GM21723 (cell line): ENCODE measurements around the gene MARVELD2.
"Not testable (repeated sequence)": the region's sequence is repeated elsewhere in the genome, so short reads cannot be mapped to it uniquely, and the experiment has no call there.

Experiments
- ATAC-seq: cut with Tn5 transposase; IDR thresholded peaks from one replicate; pipeline ENCODE4 v1.9.1; 2021; ENCODE audit warnings: mild to moderate bottlenecking, moderate library complexity; ENCODE audit not compliant: unreplicated experiment

The MARVELD2 gene

DNA sequence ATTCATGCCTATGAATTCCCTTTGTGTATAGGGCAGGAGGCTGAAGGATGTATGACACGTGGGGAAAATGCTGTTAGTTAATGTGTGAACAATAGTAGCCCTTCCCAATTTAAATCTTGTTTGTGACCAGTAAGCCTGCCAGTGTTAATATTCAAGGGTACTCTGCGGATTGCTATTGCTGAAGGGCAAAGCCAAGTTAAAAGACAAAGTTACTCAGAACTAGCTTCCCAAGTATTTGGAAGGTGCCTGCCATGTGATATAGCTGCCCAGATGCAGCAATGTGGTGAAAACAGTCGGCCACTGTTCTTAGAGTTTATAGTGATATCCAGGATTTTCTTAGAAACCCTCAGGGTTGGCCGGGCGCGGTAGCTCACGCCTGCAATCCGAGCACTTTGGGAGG lies 34.6 kb downstream of the MARVELD2 start:
- ATAC-seq = no peak

DNA sequence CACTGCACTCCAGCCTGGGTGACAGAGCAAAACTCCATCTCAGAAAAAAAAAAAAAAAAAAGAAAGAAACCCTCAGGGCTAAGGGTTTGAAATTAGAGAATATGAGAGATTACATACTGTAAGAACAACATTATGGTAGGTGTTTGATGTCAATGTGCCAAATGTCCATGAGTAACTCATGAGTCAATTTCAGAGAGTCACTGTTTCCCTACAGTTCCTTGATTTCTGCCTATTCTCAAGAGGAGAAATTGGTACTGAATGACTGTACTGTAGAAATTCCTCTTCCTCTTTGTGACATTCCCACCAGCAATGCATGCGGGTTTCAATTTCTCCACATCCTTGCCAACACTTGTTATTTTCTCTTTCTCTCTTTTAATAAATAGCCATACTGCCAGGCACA lies 35.2 kb downstream of the MARVELD2 start:
- ATAC-seq = no peak

DNA sequence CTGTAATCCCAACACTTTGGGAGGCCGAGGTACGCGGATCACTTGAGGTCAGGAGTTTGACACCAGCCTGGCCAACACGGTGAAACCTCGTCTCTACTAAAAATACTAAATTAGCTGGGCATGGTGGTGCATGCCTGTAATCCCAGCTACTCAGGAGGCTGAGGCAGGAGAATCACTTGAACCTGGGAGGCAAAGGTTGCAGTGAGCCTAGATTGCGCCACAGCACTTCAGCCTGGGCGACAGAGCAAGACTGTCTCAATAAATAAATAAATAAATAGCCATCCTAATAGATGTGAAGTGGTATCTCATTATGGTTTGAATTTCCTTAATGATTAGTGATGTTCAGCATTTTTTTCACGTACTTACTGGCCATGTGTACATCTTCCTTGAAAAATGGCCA lies 35.6 kb downstream of the MARVELD2 start:
- ATAC-seq = not testable (repeated sequence)

DNA sequence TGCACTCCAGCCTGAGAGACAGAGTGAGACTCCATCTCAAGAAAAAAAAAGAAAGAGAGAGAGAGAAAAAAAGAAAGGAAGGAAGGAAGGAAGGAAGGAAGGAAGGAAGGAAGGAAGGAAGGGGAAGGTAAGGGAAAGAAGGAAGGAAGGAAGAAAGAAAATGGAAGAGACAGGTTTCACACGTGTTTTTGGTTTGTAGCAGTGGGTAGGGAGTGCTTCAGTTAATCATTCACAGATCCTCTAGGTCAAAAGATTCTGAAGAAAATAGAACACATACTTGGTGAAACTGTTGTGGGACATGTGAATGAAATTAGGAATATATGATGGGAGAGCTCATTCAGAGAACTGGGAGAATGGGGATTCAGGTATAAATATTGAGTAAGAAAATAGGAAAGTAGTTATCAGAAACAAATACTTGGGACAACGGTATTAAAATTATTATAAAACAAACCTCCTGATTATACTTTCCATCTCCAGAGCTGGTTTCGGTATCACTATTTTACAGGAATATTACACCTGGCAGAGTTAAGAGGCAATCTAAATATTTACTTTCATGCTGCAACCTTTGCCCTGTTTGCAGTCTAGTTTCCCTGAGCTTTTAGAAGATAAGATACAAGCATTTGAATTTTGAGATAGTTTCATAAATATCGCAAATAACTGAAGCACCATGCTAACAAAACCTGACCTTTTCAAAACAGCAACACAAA lies 37.2 kb downstream of the MARVELD2 start:
- no peak for ATAC-seq

DNA sequence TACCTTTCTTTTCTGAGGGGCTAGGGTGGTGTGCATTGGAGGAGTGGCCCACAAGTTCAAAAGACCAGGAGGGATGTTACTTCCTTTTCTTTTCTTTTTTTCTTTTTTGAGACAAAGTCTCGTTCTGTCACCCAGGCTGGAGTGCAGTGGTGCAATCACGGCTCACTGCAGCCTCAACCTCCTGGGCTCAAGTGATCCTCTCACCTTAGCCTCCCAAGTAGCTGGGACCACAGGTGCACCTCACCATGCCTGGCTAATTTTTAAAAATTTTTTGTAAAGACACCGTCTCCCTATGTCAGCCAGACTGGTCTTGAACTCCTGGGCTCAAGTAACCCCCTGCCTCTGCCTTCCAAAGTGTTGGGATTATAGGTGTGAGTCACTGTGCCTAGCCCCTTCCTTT lies 38.6 kb downstream of the MARVELD2 start:
- not testable (repeated sequence) for ATAC-seq

DNA sequence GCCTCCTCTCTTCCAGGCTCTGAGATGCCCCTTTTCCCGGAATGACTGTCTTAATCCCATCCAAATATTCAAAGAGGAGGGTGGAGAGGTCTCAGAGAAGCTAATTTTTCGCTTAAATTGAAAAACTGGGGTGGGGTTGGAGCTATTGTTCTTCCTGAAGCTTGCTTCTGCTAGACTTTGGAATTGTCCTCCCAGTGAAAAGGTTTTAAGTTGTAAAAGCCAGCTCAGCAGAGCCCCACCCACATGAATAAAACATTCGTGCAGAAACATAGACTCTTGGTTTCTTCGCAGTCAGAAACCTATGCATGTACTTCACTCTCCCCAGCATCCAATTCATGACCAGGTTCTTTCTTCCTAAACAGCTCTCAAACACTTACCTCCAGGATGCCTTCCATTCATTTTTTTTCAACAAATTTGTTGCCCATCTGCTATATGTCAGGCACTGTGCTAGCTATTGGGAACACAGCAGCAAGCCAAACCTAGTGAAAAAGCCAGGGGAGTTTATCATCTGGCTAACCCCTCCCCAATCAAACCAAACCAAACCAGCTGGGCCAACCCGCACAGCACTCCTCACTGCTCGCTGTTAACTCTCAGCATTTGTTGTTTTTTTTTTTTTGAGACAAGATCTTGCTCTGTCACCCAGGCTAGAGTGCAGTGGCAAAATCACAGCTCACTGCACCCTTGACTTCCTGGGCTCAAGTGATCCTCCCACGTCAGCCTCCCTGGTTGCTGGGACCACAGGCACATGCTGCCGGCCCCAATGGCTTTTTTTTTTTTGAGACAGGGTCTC lies 39.7 kb downstream of the MARVELD2 start:
- ATAC-seq = no peak

DNA sequence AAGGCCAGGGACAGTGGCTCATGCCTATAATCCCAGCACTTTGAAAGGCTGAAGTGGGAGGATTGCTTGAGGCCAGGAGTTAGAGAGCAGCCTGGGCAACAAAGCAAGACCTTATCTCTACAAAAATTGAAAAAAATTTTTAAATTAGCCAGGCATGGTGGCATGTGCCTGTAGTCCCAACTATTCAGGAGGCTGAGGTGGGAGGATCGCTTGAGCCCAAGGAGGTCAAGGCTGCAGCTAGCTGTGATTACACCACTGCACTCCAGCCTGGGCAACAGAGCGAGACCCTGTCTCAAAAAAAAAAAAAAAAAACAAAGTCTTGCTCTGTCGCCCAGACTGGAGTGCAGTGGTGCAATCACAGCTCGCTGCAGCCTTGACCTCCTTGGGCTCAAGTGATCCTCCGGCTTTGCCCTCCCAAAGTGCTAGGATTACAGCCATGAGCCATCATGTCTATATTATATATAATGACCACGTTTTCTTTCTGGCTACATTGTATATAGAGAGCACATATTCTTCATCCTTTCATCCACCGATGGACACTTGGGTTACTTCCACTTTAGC lies 40.6 kb downstream of the MARVELD2 start:
- not testable (repeated sequence) for ATAC-seq

DNA sequence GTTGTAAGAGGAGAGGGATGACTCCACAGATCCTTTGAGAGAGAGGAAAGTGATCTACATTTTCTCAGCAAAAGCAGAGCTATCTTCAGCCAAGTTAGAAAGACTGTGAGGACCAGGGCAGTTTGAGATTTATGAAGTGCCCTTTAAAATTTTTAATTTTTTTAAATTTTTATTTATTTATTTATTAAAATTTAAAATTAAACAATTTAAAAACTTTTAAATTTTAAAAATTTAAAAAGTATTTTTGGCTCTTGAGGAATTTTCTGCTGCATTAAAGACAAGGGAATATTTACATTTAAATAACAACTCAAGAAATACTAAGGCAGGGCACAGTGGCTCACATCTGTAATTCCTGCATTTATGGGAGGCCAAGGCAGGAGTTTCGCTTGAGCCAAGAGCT lies 47.3 kb downstream of the MARVELD2 start:
- ATAC-seq = no peak

DNA sequence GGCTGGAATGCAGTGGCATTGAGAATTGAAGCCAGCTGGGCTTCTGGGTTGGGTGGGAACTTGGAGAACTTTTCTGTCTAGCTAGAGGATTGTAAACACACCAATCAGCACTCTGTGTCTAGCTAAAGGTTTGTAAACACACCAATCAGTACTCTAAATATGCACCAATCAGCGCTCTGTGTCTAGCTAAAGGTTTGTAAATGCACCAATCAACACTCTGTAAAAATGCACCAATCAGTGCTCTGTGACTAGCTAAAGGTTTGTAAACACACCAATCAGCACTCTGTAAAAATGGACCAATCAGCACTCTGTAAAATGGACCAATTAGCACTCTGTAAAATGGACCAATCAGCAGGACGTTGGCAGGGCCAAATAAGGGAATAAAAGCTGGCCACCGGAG lies 51.5 kb downstream of the MARVELD2 start:
- ATAC-seq = not testable (repeated sequence)

DNA sequence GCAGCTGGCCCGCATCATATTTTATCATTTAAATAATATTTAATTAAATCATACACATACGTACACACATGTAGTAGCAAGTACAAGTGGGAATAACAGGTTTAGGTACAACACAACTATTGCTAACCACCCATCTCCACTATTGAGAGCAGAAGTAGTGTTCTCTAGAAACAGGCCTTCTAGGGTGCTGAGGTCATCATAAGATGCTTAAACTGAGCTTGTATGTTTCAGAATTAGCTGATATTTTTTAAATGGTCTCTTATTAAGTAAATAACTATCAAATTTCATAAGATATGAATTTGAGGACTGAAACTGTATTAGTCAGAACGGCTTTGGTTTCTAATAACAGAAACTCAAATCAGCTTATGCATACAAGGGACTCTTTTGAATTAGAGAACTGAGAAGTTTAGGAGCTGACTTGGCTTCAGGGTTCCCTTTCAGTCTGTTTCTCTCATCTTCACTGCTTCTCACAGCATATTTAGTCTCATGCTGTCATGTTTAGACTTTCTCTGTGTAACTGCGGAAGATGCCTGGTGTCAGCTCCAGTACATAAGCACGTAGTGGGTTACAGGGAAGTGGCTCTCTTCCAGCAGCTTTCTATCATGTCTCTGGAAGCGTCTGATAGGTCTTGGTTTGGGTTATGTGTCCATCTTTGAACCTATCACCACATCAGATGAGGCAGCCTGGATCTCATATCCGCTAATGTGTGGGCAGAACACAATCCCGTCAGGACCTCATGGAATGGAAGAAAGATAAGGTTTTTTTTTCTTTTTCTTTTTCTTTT lies 52.7 kb downstream of the MARVELD2 start:
- peak; percentile 96 for ATAC-seq

DNA sequence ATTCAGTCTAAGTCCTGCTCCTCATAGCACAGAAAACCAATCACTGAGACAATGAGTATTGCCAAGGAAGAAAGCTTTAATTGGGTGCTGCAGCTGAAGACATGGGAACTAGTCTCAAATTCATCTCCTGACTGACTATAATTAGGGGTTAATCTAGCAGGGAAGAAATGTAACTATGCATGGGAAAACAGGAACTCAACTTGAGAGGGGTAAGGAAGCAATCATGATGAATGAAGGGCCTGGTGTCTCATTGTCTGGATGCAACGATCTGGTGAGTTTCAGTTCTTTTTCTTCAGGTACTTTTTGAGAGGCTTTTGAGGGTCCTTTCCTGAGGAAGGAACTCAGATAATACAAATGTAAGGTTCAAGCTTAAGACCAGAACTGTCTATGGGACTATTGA lies 53.7 kb downstream of the MARVELD2 start:
- ATAC-seq = no peak

DNA sequence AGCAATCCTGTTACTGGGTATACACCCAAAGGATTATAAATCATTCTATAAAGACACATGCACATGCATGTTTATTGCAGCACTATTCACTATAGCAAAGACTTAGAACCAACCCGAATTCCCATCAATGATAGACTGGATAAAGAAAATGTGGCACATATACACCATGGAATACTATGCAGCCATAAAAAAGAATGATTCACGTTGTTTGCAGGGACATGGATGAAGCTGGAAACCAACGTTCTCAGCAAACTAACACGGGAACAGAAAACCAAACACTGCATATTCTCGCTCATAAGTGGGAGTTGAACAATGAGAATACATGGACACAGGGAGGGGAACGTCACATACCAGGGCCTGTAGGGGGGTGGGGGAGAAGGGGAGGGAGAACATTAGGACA lies 56.6 kb downstream of the MARVELD2 start:
- ATAC-seq = not testable (repeated sequence)

DNA sequence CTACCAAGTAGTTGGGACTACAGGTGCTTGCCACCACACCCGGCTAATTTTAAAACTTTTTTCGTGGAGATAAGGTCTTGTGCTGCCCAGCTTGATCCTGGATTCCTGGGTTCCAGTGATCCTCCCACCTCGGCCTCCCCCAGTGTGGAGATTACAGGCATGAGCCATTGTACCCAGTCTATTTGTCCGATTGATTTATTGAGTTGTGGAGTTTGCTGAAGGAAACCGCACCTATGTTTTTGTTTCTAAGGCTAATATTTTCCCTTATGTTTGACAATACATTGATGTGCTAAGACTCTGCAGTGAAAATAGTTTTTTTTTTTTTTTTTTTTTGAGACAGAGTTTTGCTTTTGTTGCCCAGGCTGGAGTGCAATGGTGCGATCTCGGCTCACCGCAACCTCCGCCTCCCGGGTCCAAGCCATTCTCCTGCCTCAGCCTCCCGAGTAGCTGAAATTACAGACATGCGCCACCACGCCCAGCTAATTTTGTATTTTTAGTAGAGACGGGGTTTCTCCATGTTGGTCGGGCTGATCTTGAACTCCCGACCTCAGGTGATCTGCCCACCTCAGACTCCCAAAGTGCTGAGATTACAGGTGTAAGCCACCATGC lies 57.7 kb downstream of the MARVELD2 start:
- ATAC-seq = not testable (repeated sequence)

DNA sequence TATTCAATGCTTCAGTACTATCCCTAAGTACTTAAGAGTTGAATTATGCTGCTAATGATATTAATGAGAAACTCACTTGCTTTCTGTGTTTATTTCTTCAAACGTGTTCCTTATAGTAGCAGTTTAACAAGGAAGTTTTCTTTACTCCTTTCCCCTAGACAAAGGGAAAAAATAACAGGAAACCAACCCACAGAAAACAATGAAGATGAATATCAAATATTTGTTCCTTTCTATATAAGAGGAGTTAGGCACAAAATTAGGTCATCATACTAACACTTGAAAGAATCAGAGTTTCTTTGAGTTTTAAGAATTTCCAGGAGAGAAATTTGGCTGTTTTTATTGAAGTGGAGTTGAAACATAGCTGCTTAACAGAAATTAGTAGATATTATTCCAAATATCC lies 62.3 kb downstream of the MARVELD2 start:
- ATAC-seq = no peak

DNA sequence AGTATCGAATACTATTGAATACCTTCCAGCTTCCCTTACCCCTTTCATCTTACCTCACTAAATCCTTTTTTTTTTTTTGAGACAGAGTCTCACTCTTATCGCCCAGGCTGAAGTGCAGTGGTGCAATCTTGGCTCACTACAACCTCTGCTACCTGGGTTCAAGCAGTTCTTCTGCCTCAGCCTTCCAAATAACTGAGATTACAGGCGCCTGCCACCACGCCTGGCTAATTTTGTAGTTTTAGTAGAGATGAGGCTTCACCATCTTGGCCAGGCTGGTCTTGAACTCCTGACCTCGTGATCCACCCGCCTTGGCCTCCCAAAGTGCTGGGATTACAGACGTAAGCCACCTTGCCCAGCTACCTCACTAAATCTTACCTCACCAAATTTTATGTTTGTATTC lies 63.4 kb downstream of the MARVELD2 start:
- ATAC-seq = not testable (repeated sequence)

DNA sequence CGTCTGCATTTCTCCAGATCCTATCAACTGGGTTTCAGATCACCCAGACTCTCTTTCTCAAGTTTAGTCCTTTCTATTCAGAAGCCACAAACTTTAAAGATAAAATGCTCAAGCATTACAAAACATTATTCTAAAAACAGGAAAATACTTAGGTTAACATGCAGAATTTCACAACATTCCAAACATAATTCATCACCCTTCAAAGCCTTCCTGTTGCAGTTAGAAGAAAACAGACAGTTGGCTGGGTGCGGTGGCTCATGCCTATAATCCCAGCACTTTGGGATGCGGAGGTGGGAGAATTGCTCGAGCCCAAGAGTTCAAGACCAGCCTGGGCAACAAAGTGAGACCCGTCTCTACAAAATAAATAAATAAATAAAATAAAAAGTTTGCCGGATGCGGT lies 70.0 kb downstream of the MARVELD2 start:
- ATAC-seq = no peak

DNA sequence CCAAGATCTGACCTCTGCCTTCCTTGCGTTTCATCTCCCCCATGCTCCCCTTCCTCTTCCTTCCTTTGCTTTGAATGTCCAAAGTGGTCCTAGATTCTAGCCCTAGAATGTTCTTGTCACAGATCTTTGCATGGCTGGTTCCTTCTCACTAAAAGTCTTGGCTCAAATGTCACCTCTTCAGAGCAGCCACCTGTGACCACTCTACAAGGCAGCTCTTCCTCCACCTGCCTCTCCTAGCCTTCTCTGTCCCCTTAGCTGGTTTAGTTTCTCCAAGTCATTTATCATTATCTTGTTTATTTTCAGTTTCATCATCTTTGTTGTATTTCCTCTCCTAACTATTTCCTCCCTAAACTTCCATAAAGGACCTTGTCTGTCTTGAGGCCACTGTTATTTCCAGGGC lies 70.6 kb downstream of the MARVELD2 start:
- no peak for ATAC-seq

DNA sequence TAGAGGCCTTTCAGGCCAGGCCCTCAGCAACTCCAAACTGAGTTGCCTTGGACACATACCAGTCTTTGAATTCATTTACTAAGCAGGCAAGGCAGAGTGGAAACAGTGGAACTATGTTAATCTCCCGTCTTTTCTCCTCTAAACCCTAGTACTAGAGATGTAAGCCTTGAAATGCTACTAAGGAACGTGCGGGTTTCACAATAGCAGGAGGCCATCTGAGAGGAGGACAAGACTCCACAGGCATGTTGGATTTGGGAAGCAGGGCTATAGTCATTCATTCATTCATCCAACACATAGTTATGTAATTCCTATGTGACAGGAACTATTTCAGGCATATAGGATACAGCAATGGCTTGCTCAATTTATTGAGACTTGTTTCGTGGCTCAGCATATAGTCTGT lies 74.3 kb downstream of the MARVELD2 start:
- no peak for ATAC-seq

DNA sequence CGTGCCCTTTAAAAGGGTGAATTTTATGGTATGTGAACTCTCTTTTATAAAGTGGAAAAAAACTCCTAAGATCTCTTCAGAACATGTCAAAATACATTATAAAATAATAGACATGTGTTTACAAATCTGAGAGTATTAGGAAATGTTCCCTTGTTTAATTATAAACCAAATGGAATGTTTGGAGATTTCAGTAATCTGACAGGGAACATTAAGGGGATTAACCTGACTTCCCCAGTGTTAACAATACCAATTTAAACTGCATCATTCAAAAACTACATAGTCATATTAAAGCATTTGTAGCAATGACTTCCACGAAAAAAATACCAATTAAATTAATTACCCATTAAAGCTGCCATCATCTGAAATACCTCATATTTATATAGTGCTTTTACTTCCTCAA lies 76.1 kb downstream of the MARVELD2 start:
- no peak for ATAC-seq

DNA sequence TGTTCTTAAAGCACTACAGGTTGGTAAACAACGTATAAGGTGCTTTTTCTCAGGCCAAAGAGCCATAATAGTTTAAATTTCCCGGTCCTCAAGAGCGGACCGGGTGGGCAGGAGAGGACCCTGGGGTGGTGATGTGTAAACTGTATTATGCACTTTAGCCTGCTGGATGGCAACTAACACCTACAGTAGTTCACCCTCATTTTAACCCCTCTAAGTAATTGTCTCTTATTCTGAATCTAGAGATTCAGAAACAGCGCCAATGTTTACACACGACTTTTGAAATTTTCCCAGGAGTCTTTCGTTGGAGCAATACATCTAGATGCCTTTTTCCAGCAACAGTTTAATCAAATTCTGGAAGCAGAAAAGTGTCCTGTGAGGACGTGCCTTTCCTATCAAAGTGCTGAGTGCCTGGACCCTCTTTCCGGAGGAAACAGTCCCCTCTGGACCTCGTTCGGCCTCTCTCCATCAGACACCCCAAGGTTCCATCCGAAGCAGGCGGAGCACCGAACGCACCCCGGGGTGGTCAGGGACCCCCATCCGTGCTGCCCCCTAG lies 77.0 kb downstream of the MARVELD2 start:
- ATAC-seq = no peak
